HG02885 (cell line): ENCODE results near the gene KCP.

Source experiments
- ATAC-seq: cut with Tn5 transposase; IDR thresholded peaks from one replicate; pipeline ENCODE4 v1.9.1; 2021; ENCODE audit warnings: mild to moderate bottlenecking; ENCODE audit not compliant: unreplicated experiment, poor library complexity

Gene KCP

GRCh38 chr7:128843938-128844621 lies 66.4 kb downstream of the KCP start:
- ATAC-seq = no peak

- no peak for ATAC-seq
Measured at GRCh38 chr7:128842674-128843641, 67.6 kb downstream of the KCP start.

GRCh38 chr7:128841921-128842673 lies 68.4 kb downstream of the KCP start:
- ATAC-seq = no peak

GRCh38 chr7:128841171-128841690 lies 69.3 kb downstream of the KCP start:
- ATAC-seq = no peak

- no peak for ATAC-seq
Measured at GRCh38 chr7:128840326-128841170, 70.0 kb downstream of the KCP start.

GRCh38 chr7:128839751-128840177 lies 70.7 kb downstream of the KCP start:
- no peak for ATAC-seq

GRCh38 chr7:128838981-128839731 lies 71.4 kb downstream of the KCP start:
- ATAC-seq = no peak

- ATAC-seq = no peak
Measured at GRCh38 chr7:128838109-128838779, 72.3 kb downstream of the KCP start.

GRCh38 chr7:128837521-128837921 lies 73.0 kb downstream of the KCP start:
- no peak for ATAC-seq

GRCh38 chr7:128836729-128837348 lies 73.7 kb downstream of the KCP start:
- ATAC-seq = no peak

GRCh38 chr7:128835790-128836641 lies 74.5 kb downstream of the KCP start:
- ATAC-seq = no peak

GRCh38 chr7:128835231-128835751 lies 75.2 kb downstream of the KCP start:
- ATAC-seq = no peak

GRCh38 chr7:128833946-128834325 lies 76.6 kb downstream of the KCP start:
- no peak for ATAC-seq

- no peak for ATAC-seq
Measured at GRCh38 chr7:128833148-128833945, 77.2 kb downstream of the KCP start.

GRCh38 chr7:128832880-128833147 lies 77.7 kb downstream of the KCP start:
- no peak for ATAC-seq
